Smooth muscle cell (in vitro differentiated cells): Measurements from ENCODE around the gene IL19. TPM values are rescaled to one million over a fixed set of nuclear protein-coding genes. Genes with fewer than 3 reads are reported as not detected.
"Not testable (repeated sequence)": the region's sequence is repeated elsewhere in the genome, so short reads cannot be mapped to it uniquely, and the experiment has no call there.

ENCODE experiments used
- DNase-seq: peaks from one replicate; lab custom pipeline; 2025; ENCODE audit not compliant: unreplicated experiment; lab: John Stamatoyannopoulos, UW
- H2AFZ ChIP-seq: fragments of 200-600 bp; sonication (generic); 2 replicates; pipeline ENCODE4 v1.6.0; 2016; ENCODE audit warnings: antibody characterized with exemption, low read depth, mild to moderate bottlenecking
- H3F3A ChIP-seq: fragments of 200-600 bp; sonication (generic); 2 replicates; pipeline ENCODE4 v1.6.0; 2017; ENCODE audit warnings: antibody characterized with exemption, low read depth
- H3K27ac ChIP-seq: fragments of 200-600 bp; sonication (generic); 2 replicates; pipeline ENCODE4 v1.5.1; 2016; ENCODE audit warnings: low read depth, mild to moderate bottlenecking
- H3K27me3 ChIP-seq: fragments of 200-600 bp; sonication (generic); 2 replicates; pipeline ENCODE4 v1.6.1; 2016; ENCODE audit warnings: low read depth, mild to moderate bottlenecking
- H3K36me3 ChIP-seq: fragments of 200-600 bp; sonication (generic); 2 replicates; pipeline ENCODE4 v1.5.1; 2016; ENCODE audit warnings: low read depth
- H3K4me1 ChIP-seq: fragments of 200-600 bp; sonication (generic); 2 replicates; pipeline ENCODE4 v1.5.1; 2016; ENCODE audit warnings: low read depth
- H3K4me2 ChIP-seq: fragments of 200-600 bp; sonication (generic); 2 replicates; pipeline ENCODE4 v1.6.0; 2016; ENCODE audit warnings: mild to moderate bottlenecking
- H3K4me3 ChIP-seq: fragments of 200-600 bp; sonication (generic); 2 replicates; pipeline ENCODE4 v1.5.1; 2016; ENCODE audit warnings: mild to moderate bottlenecking
- H3K79me2 ChIP-seq: fragments of 200-600 bp; sonication (generic); 2 replicates; pipeline ENCODE4 v1.6.0; 2016; ENCODE audit warnings: low read depth, mild to moderate bottlenecking
- H3K9ac ChIP-seq: fragments of 200-600 bp; sonication (generic); 2 replicates; pipeline ENCODE4 v1.6.0; 2016; ENCODE audit warnings: low read depth
- H3K9me3 ChIP-seq: fragments of 200-600 bp; sonication (generic); replicated peaks from 2 replicates; pipeline ENCODE4 v1.5.1; 2016; ENCODE audit warnings: low read depth
- H4K20me1 ChIP-seq: fragments of 200-600 bp; sonication (generic); 2 replicates; pipeline ENCODE4 v1.6.0; 2016; ENCODE audit warnings: low read depth
- WGBS: methylation state at CpG from one replicate; pipeline ENCODE4 v1.1.7; 2016; ENCODE audit warnings: low lambda C conversion rate; 5-methylcytosine and 5-hydroxymethylcytosine counted together
- polyA plus RNA-seq: library from polyadenylated mRNA; unstranded; fragments of >200 nt; fragmentation: Nextera tagmentation; extraction: Ambion mirVana; gene quantifications from 2 replicates; pipeline ENCODE4 v1.2.1, GENCODE V29; 2016
- total RNA-seq: library from RNA; depleted of rRNA; stranded (reverse); fragments of >200 nt; gene quantifications from 2 replicates; pipeline ENCODE4 v1.2.3, GENCODE V29; 2014
- TF ChIP-seq, protein P1 (sequence below): fragments of 200-600 bp; sonication (generic); IDR thresholded peaks from 2 replicates; pipeline ENCODE4 v1.5.1; 2017; ENCODE audit warnings: borderline replicate concordance, mild to moderate bottlenecking, antibody characterized with exemption; ENCODE audit not compliant: insufficient read depth, poor library complexity, severe bottlenecking

The IL19 gene
- total and polyA plus RNA-seq, 2 experiments from 2014 or later, result 0.35 TPM; not detected in 1

GRCh38 chr1:206760590-206760989 is 10.0 kb upstream of the IL19 start:
- WGBS, result 88% methylated on average over 1 of the region's 1 CpG
- Histone ChIP-seq H3K27me3 (no peaks in the 10 kb centered on the region), H3K36me3 (no peaks in the 10 kb centered on the region), H3K4me1 (peaks cover under 1% of the 10 kb centered on the region), H3K4me3 (no peak overlapping the region), H3K79me2 (no peaks in the 10 kb centered on the region), H3F3A (peaks cover under 1% of the 10 kb centered on the region), H3K9me3 (no peaks in the 10 kb centered on the region), H3K4me2 (no peak overlapping the region), H4K20me1 (no peaks in the 10 kb centered on the region), H3K27ac (no peak overlapping the region), H2AFZ (no peak overlapping the region), H3K9ac (no peak overlapping the region)
- TF ChIP-seq, protein P1, sequence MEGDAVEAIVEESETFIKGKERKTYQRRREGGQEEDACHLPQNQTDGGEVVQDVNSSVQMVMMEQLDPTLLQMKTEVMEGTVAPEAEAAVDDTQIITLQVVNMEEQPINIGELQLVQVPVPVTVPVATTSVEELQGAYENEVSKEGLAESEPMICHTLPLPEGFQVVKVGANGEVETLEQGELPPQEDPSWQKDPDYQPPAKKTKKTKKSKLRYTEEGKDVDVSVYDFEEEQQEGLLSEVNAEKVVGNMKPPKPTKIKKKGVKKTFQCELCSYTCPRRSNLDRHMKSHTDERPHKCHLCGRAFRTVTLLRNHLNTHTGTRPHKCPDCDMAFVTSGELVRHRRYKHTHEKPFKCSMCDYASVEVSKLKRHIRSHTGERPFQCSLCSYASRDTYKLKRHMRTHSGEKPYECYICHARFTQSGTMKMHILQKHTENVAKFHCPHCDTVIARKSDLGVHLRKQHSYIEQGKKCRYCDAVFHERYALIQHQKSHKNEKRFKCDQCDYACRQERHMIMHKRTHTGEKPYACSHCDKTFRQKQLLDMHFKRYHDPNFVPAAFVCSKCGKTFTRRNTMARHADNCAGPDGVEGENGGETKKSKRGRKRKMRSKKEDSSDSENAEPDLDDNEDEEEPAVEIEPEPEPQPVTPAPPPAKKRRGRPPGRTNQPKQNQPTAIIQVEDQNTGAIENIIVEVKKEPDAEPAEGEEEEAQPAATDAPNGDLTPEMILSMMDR, result no peak
- no peak for DNase-seq

DNA sequence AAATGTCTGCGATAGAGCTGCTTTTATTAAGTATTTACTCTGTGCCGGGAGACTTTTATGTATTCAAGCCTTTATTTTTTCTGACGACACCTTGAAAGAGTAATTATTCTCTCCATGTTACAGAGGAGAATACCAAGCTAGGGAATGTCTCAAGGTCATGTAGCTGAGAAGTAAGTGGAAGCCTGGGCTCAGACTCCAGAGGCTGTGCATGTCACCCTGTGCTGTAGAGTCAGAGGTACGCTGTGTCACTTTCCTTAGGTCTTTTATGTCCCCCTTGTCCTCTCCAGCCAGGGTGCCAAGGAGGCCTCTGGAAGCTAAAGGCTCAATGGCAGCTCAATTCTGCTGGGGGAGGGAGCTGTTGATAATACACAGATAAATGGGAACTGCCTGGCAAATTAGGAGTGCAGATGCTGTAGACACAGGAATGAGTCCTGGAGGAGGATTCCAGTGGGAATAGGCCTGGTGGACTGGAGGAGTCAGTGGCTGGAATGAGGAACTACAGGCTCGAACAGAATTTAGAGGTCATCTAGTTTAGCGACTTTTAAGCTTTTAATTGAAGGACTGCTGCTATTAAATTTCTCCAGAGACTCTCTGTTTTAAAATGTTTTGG is 9.3 kb upstream of the IL19 start:
- no peak overlapping the region for H3K4me2 ChIP-seq
- no peaks in the 10 kb centered on the region for H4K20me1 ChIP-seq
- H3K9me3 ChIP-seq, result no peaks in the 10 kb centered on the region
- no peak overlapping the region for H3K27ac ChIP-seq
- WGBS, result 78% methylated on average over 6 of the region's 6 CpGs
- no peaks in the 10 kb centered on the region for H3K36me3 ChIP-seq
- peaks cover 7% of the 10 kb centered on the region for H3K4me1 ChIP-seq
- H3K4me3 ChIP-seq, result no peak overlapping the region
- H3F3A ChIP-seq, result peaks cover 5% of the 10 kb centered on the region
- H3K27me3 ChIP-seq, result no peaks in the 10 kb centered on the region
- TF ChIP-seq, protein P1, result peak; percentile 41
- no peak for DNase-seq
- no peak overlapping the region for H2AFZ ChIP-seq
- H3K79me2 ChIP-seq, result no peaks in the 10 kb centered on the region
- no peak overlapping the region for H3K9ac ChIP-seq

GRCh38 chr1:206762741-206763364 is 7.7 kb upstream of the IL19 start:
- peaks cover 13% of the 10 kb centered on the region for H3F3A ChIP-seq
- not testable (repeated sequence) for H3K36me3 ChIP-seq, H4K20me1 ChIP-seq, DNase-seq, H3K27me3 ChIP-seq, H3K4me3 ChIP-seq, H3K79me2 ChIP-seq, H2AFZ ChIP-seq, H3K27ac ChIP-seq, H3K4me1 ChIP-seq, H3K4me2 ChIP-seq, H3K9ac ChIP-seq, H3K9me3 ChIP-seq
- WGBS, result 92% methylated on average over 11 of the region's 12 CpGs

GRCh38 chr1:206765771-206766170 is 4.8 kb upstream of the IL19 start:
- not testable (repeated sequence) for H3K9me3 ChIP-seq

More at GRCh38 chr1:206765771-206766170, 4.8 kb upstream of the IL19 start:
- H4K20me1 ChIP-seq, H2AFZ ChIP-seq, H3K4me3 ChIP-seq, H3K9ac ChIP-seq, H3K27me3 ChIP-seq, DNase-seq, H3K79me2 ChIP-seq, H3K36me3 ChIP-seq: not testable (repeated sequence)
- peaks cover 13% of the 10 kb centered on the region for H3F3A ChIP-seq
- peaks cover 18% of the 10 kb centered on the region for H3K4me1 ChIP-seq
- WGBS, result 96% methylated on average over 1 of the region's 1 CpG
- H3K4me2 ChIP-seq, result peak overlapping the region; percentile 58
- H3K27ac ChIP-seq, result peak overlapping the region; percentile 49
